AG04449 (cell line): ENCODE measurements around the gene DSEL.

Experiments used
- CTCF ChIA-PET: fragments of 350-600 bp; formaldehyde crosslinking; extraction: SDS; loops from one replicate; lab custom pipeline; 2021; ENCODE audit warnings: antibody characterized with exemption; lab: Yijun Ruan, JAX
- POLR2A ChIA-PET: fragments of 400-600, 350-600 bp; formaldehyde crosslinking; extraction: SDS; loops from one replicate; lab custom pipeline; 2020; ENCODE audit warnings: antibody characterized with exemption, inconsistent platforms; lab: Yijun Ruan, JAX
- DNase-seq: peaks from one replicate; pipeline ENCODE4 v3.0.0-alpha.2; 2010; ENCODE audit warnings: low read depth, low spot score
- H3K4me3 ChIP-seq: 2 replicates; pipeline ENCODE4 v1.5.1; 2011; ENCODE audit warnings: low read depth, mild to moderate bottlenecking, control low read depth, low read length
- TF ChIP-seq, protein P1 (sequence below): IDR thresholded peaks from one replicate; pipeline ENCODE4 v1.5.1; 2011; ENCODE audit warnings: mild to moderate bottlenecking, moderate library complexity, low read length, control low read depth, inconsistent platforms; ENCODE audit not compliant: insufficient read depth; ENCODE audit errors: missing control alignments

The DSEL gene

DNA sequence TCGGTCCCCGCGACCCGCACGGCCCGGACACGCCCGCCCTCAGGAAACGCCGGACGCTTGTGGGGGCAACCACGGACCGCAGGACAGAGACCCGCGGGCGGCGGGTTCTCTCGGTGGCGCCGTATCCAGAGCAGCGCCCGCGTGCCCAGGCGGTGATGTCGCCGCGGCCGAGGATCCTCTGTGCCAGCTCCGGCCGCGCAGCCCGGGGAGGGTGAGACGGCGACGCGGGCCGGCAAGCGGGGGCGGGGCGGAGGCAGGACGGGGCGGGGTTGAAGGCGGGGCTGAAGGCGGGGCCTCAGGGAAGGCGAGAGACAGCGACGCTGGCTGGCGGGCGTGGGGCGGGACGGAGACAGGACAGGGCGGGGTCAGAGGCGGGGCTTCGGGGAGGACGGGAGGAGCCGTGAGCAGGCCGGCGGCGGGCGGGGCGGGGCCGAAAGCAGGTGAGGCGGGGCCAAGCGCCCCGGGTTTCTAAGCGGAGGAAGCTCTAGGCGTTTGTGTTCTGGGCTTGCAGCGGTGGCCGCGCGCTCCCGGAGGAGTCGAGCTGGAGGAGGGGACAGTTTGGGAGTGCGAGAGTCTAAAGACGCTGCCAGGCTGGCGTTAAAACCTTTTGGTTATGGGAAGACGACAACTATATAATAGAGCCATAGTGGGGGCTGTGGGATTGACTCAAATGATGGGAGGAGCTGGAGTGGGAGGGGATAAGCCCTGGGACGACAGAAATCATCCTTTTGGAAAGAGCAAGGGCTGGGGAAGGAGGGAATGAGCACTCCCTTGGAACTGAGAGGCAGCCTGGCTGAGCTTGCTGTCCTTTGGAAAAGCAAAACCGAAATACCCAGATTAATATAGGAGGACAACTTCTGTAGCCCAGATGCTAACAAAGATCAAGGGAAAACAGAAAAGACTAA lies at the start of gene DSEL:
DSEL (minus strand) TSS at position 182 of the 905 bp plus-strand sequence. CDS start 2,112 bp downstream, outside the sequence.
- ChIA-PET CTCF (interaction anchor here (0.9 to 5.6 kb wide), 16 partner anchors 9 to 1144 kb away, joined by 3 to 32 read pairs (median 4); no protein-coding TSS in a partner anchor), POLR2A (interaction anchor here (0.6 to 1.7 kb wide), 6 partner anchors 9 to 1140 kb away, joined by 3 to 7 read pairs (median 4); no protein-coding TSS in a partner anchor)
- TF ChIP-seq, protein P1, sequence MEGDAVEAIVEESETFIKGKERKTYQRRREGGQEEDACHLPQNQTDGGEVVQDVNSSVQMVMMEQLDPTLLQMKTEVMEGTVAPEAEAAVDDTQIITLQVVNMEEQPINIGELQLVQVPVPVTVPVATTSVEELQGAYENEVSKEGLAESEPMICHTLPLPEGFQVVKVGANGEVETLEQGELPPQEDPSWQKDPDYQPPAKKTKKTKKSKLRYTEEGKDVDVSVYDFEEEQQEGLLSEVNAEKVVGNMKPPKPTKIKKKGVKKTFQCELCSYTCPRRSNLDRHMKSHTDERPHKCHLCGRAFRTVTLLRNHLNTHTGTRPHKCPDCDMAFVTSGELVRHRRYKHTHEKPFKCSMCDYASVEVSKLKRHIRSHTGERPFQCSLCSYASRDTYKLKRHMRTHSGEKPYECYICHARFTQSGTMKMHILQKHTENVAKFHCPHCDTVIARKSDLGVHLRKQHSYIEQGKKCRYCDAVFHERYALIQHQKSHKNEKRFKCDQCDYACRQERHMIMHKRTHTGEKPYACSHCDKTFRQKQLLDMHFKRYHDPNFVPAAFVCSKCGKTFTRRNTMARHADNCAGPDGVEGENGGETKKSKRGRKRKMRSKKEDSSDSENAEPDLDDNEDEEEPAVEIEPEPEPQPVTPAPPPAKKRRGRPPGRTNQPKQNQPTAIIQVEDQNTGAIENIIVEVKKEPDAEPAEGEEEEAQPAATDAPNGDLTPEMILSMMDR = no peak
- H3K4me3 ChIP-seq = peak within 1 kb of the TSS; percentile 85
- DNase-seq = peak; percentile 47

DNA sequence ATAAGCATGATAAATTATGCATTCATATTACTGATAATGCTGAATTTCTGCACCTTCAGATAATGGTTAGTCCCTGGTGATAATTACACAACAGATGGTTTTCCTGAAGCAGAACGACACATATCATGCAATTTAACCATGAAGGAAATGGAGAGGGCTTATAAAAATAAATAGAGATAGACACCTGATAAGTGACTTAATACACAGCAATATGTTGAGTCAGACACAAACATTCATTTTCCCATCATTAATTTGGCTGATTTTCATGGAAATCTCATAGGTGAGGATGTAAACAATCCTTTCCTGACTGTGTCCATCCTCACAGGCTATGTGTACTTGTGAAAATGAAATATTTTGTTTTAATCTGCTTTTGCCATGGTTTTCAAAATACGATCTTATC lies 36.9 kb upstream of the DSEL start:
- no peak overlapping the region for H3K4me3 ChIP-seq
- POLR2A ChIA-PET = no interaction called here
- CTCF ChIA-PET = no interaction called here

GRCh38 chr18:67550872-67551520 lies 34.5 kb upstream of the DSEL start:
- H3K4me3 ChIP-seq = no peak overlapping the region
- POLR2A ChIA-PET = no interaction called here
- TF ChIP-seq, protein P1 = no peak
- CTCF ChIA-PET = no interaction called here
- DNase-seq = no peak

More for the DNA sequence above, 36.9 kb upstream of the DSEL start:
- DNase-seq = no peak
- TF ChIP-seq, protein P1 = no peak

DNA sequence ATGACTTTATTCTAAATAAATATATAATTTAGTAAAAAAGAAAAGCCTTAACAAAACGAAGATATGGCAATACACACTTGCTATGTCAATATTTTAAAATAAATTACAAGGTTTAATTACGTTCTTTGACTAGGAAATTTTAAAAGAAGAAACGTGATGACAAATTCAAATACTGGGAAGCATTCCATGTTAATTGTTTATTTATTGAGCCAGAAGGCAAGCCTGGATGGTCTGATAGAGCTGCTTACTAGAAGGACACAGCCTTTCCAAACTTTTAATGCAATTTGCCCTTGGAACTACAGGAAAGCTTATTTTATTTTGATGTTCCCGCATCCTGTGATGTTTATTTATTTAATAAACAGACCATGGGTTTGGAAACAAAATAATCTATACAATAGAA lies 33.4 kb upstream of the DSEL start:
- no peak for DNase-seq
- ChIA-PET POLR2A (no interaction called here), CTCF (interaction anchor here (1.6 kb wide), 1 partner anchor 11 kb away, joined by 4 read pairs; no protein-coding TSS in a partner anchor)
- H3K4me3 ChIP-seq = no peak overlapping the region
- TF ChIP-seq, protein P1 = no peak

GRCh38 chr18:67545681-67546080 lies 29.2 kb upstream of the DSEL start:
- no peak overlapping the region for H3K4me3 ChIP-seq
- DNase-seq = no peak
- TF ChIP-seq, protein P1 = no peak
- CTCF ChIA-PET = no interaction called here
- POLR2A ChIA-PET = no interaction called here

DNA sequence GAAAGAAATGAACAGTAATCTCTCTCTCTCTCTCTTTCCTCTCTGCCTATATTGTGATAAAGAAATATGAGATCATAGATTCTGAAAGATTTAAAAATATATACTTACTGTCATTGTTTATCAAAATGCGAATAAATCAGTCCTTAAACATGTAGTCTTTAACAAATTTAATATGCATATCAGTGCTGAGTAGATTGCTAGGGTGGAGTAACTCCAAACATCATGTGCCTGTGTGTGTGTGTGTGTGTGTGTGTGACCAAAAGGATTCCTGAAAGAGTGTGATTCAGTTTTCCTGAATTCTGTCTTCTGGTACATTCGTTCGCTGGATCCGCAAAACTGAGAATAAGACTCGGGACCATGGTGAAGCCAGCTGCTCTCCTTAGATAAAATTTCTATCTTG lies 24.0 kb upstream of the DSEL start:
- CTCF ChIA-PET = no interaction called here
- no peak for DNase-seq
- POLR2A ChIA-PET = no interaction called here

More for the DNA sequence above, 24.0 kb upstream of the DSEL start:
- TF ChIP-seq, protein P1 = no peak
- H3K4me3 ChIP-seq = no peak overlapping the region
